ENCODE data around the gene GPR85. TPM values are rescaled to one million over a fixed set of nuclear protein-coding genes. Genes with fewer than 3 reads are reported as not detected.

The GPR85 gene
- total and polyA plus RNA-seq, 7 donors, result 0.09 to 0.19 (median 0.17) TPM; not detected in 3

DNA sequence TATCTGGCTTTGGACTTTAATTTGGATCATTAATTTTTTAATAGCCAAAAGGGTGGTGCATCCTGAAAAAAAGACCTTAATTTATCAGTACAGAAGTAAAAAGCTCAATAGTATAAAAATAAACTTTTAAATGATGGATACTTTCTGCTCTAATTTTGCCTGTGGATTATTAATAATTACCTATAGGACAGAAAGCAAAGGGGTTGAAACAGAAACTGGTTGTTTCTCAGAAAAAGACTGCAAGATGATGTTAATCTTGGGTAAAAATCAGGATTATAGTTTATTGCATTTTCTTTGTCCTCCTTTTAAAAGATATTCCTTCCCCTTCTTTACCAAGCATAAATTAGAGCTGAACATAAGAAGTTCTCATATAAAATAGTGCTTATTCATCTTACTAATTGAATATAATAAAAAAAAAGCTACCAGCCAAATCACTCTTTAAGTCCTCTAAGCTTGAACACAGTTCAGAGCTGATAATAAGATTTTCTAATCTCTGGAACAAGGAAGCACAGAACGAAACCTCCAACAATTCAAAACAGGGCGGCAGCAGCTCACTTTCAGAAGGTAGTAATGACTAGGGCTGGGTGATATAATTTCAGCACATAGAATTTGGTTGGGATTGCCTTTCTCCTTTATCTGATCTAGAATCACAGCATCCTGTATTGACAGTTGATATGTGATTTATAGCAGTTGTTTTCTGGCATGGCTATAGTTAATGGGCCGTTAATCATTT lies 8.1 kb upstream of the GPR85 start:
- H3K36me3 ChIP-seq (ENCODE audit: insufficient read depth in 1 of 2, low read depth in 1 of 2), result no peaks in the 10 kb centered on the region
- no peaks in the 10 kb centered on the region for H3K9me3 ChIP-seq
- no peak overlapping the region for H3K27ac ChIP-seq
- ATAC-seq (peak in 1 of 4 donors; percentile 9), DNase-seq (no peak)
- H3K27me3 ChIP-seq (ENCODE audit: insufficient read depth in 3 of 3, low read length in 2 of 3), result peaks cover 0 to 5% (median 0%) of the 10 kb centered on the region in 3 donors
- 87 to 91% (median 89%) methylated on average over 3 of the region's 3 CpGs for WGBS, 3 donors
- H3K4me1 ChIP-seq, result no peaks in the 10 kb centered on the region
- no peak overlapping the region for H3K4me3 ChIP-seq
- intact Hi-C loops (cut with DNase I), result no loop called here
- TF ChIP-seq, protein P1, sequence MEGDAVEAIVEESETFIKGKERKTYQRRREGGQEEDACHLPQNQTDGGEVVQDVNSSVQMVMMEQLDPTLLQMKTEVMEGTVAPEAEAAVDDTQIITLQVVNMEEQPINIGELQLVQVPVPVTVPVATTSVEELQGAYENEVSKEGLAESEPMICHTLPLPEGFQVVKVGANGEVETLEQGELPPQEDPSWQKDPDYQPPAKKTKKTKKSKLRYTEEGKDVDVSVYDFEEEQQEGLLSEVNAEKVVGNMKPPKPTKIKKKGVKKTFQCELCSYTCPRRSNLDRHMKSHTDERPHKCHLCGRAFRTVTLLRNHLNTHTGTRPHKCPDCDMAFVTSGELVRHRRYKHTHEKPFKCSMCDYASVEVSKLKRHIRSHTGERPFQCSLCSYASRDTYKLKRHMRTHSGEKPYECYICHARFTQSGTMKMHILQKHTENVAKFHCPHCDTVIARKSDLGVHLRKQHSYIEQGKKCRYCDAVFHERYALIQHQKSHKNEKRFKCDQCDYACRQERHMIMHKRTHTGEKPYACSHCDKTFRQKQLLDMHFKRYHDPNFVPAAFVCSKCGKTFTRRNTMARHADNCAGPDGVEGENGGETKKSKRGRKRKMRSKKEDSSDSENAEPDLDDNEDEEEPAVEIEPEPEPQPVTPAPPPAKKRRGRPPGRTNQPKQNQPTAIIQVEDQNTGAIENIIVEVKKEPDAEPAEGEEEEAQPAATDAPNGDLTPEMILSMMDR (IDR thresholded peaks at IDR 0.05), result no peak

DNA sequence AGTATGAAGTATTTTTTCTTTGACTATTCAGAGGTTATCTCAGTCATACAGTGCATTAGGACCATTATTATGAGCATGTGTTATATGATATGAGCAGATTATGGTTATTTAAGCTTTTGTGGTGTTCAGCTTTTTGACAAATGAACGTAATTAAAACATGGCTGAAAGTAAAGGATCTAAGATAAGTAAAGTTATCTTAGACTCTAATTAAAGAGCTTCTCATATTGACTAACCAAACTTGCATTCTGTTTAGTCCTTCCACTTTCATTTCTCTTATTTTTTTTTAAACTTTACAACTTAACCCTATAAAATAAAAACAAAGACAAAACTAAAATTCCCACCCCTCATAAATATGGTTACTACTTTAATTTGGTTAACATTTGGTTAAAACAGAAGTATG lies 6.9 kb upstream of the GPR85 start:
- Histone ChIP-seq H3K27ac (no peak overlapping the region), H3K4me1 (no peaks in the 10 kb centered on the region), H3K4me3 (no peak overlapping the region), H3K27me3 (ENCODE audit: insufficient read depth in 3 of 3, low read length in 2 of 3) (peaks cover 0 to 5% (median 0%) of the 10 kb centered on the region in 3 donors), H3K9me3 (no peaks in the 10 kb centered on the region), H3K36me3 (ENCODE audit: insufficient read depth in 1 of 2, low read depth in 1 of 2) (no peaks in the 10 kb centered on the region)
- intact Hi-C loops (cut with DNase I), result no loop called here
- 58 to 74% (median 63%) methylated on average over 1 of the region's 1 CpG for WGBS, 3 donors
- DNase-seq (no peak), ATAC-seq (no peak)
- TF ChIP-seq, protein P1 (IDR thresholded peaks at IDR 0.05), result no peak

DNA sequence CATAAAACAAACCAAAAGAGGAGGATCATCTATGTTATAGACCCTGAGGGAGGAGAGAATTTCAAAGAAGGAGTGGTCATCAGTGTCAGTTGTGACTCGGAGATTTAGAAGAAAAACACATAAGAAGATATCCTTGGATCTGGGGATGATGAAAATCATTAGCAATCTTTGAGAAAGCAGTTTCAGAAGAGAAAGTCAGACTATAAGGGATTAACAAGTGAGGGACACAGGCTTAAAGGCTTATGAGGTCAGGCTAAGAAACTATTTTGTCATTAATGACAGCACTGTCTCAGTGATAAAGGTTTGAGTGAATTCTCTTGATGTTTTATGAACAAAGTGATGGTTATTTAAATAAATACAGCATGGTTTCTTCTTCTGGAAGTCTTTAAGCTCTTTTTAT lies 6.1 kb upstream of the GPR85 start:
- H3K27me3 ChIP-seq (ENCODE audit: insufficient read depth in 3 of 3, low read length in 2 of 3), result peaks cover 0 to 5% (median 0%) of the 10 kb centered on the region in 3 donors
- H3K9me3 ChIP-seq, result no peaks in the 10 kb centered on the region
- no peaks in the 10 kb centered on the region for H3K36me3 ChIP-seq (ENCODE audit: insufficient read depth in 1 of 2, low read depth in 1 of 2)
- intact Hi-C loops (cut with DNase I), result no loop called here
- 71 to 86% (median 81%) methylated on average over 1 of the region's 1 CpG for WGBS, 3 donors
- H3K27ac ChIP-seq, result no peak overlapping the region
- TF ChIP-seq, protein P1 (IDR thresholded peaks at IDR 0.05), result no peak
- DNase-seq (no peak), ATAC-seq (no peak)
- H3K4me1 ChIP-seq, result no peaks in the 10 kb centered on the region
- H3K4me3 ChIP-seq, result no peak overlapping the region

DNA sequence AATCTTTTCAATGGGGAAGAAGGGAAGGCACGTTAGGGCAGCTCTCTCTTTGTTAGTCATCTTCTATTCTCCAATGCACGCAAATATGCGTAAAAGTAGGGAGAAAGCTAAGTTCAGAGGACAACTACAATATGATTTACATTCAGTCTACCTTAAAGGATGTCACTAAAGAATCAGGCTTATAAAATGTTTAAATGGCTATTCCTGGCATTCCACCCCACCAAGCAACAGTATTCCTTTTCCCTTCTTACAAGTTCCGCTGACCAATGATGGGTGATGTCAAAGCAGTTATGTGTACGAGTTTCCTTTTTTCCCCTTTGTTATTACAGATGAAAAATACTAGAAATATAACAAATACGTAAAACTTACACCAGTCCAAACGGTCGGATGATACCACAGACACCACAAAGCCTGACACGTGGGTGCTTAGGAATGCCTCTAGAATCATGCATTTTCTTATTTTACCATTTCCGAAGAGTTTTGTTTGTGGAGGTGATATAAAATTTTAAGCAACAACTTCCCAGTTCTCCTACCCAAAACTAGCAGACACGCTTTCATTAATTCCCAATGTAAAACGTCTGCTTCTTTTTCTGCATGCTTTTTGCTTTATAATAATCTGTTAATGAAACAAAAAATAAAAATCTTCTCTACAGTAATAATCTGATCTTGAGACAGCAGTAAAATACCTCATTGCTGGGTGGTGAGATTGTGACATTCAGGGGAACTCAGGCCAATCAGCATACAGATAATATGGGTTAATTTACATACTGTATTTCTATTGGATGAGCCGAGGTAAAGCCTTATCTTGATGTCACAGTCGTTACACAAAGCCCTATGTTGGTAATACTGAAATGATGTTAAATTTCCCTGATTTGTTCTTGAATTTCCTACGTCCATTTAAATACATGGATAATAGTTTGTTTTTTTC lies 708 bp upstream of the GPR85 start:
- ATAC-seq, result peak; percentile 54 to 86 (median 63)
- Histone ChIP-seq H3K9me3 (no peaks in the 10 kb centered on the region), H3K27me3 (ENCODE audit: insufficient read depth in 3 of 3, low read length in 2 of 3) (peaks cover 0 to 10% (median 0%) of the 10 kb centered on the region in 3 donors), H3K36me3 (ENCODE audit: insufficient read depth in 1 of 2, low read depth in 1 of 2) (no peaks in the 10 kb centered on the region), H3K27ac (peak overlapping the region; percentile 16), H3K4me1 (no peaks in the 10 kb centered on the region), H3K4me3 (peak overlapping the region; percentile 64)
- DNase-seq, result no peak
- 22 to 29% (median 28%) methylated on average over 15 of the region's 15 CpGs for WGBS, 3 donors
- intact Hi-C loops (cut with DNase I), result no loop called here
- TF ChIP-seq, protein P1 (IDR thresholded peaks at IDR 0.05), result no peak
